Measurements from ENCODE around the gene PRKCD. TPM values are rescaled to one million over a fixed set of nuclear protein-coding genes. Genes with fewer than 3 reads are reported as not detected.

The PRKCD gene
- total RNA-seq, 1 donor from 2014 or later, result 103 TPM

GRCh38 chr3:53116956-53117355 is 44.1 kb upstream of the PRKCD start:
- Histone ChIP-seq H3K4me1 (no peaks in the 10 kb centered on the region), H3K36me3 (peaks cover 72% of the 10 kb centered on the region), H3K27ac (no peak overlapping the region), H3K27me3 (ENCODE audit: low read depth) (no peaks in the 10 kb centered on the region), H3K4me3 (no peak overlapping the region), H3K9me3 (no peaks in the 10 kb centered on the region)
- intact Hi-C loops (cut with DNase I), result no loop called here
- ATAC-seq (no peak), DNase-seq (no peak)
- TF ChIP-seq CTCF (IDR thresholded peaks at IDR 0.05), result no peak

GRCh38 chr3:53120336-53120735 is 40.7 kb upstream of the PRKCD start:
- Histone ChIP-seq H3K27me3 (ENCODE audit: low read depth) (no peaks in the 10 kb centered on the region), H3K27ac (no peak overlapping the region), H3K4me1 (peaks cover 5% of the 10 kb centered on the region), H3K4me3 (no peak overlapping the region), H3K9me3 (no peaks in the 10 kb centered on the region), H3K36me3 (peaks cover 97% of the 10 kb centered on the region)
- ATAC-seq (no peak), DNase-seq (no peak)
- TF ChIP-seq CTCF (IDR thresholded peaks at IDR 0.05), result no peak
- intact Hi-C loops (cut with DNase I), result no loop called here

- Histone ChIP-seq H3K27ac (no peak overlapping the region), H3K36me3 (peaks cover 99% of the 10 kb centered on the region), H3K27me3 (ENCODE audit: low read depth) (no peaks in the 10 kb centered on the region), H3K4me3 (no peak overlapping the region), H3K9me3 (no peaks in the 10 kb centered on the region), H3K4me1 (peaks cover 5% of the 10 kb centered on the region)
- intact Hi-C loops (cut with DNase I), result no loop called here
- DNase-seq (no peak), ATAC-seq (no peak)
- TF ChIP-seq CTCF (IDR thresholded peaks at IDR 0.05), result no peak
Measured at GRCh38 chr3:53122255-53122932, 38.6 kb upstream of the PRKCD start.

GRCh38 chr3:53122933-53123305 is 38.1 kb upstream of the PRKCD start:
- Histone ChIP-seq H3K27ac (no peak overlapping the region), H3K9me3 (no peaks in the 10 kb centered on the region), H3K36me3 (peaks cover 94% of the 10 kb centered on the region), H3K4me1 (peaks cover 5% of the 10 kb centered on the region), H3K27me3 (ENCODE audit: low read depth) (no peaks in the 10 kb centered on the region), H3K4me3 (no peak overlapping the region)
- no peak for DNase-seq
- ATAC-seq, result peak in 1 of 2 donors; percentile 51
- intact Hi-C loops (cut with DNase I), result no loop called here
- no peak for TF ChIP-seq CTCF (IDR thresholded peaks at IDR 0.05)

GRCh38 chr3:53123510-53123909 is 37.5 kb upstream of the PRKCD start:
- Histone ChIP-seq H3K27ac (no peak overlapping the region), H3K9me3 (no peaks in the 10 kb centered on the region), H3K4me3 (no peak overlapping the region), H3K36me3 (peaks cover 88% of the 10 kb centered on the region), H3K27me3 (ENCODE audit: low read depth) (no peaks in the 10 kb centered on the region), H3K4me1 (peaks cover 5% of the 10 kb centered on the region)
- DNase-seq, result no peak
- ATAC-seq, result no peak
- intact Hi-C loops (cut with DNase I), result no loop called here
- TF ChIP-seq CTCF (IDR thresholded peaks at IDR 0.05), result no peak

Data from lower lobe of right lung (tissue), 2 donors.